Panc1 (cell line): ENCODE data around the gene SLC35A4.

Experiments
- POLR2AphosphoS5 ChIP-seq: IDR thresholded peaks from 2 replicates; pipeline ENCODE4 v1.6.1; 2012; ENCODE audit warnings: mild to moderate bottlenecking, low read depth, low read length, moderate library complexity
- TF ChIP-seq, protein P1 (sequence below): fragments of 450-650 bp; IDR thresholded peaks from 2 replicates; pipeline ENCODE4 v1.5.1; 2017; ENCODE audit warnings: mild to moderate bottlenecking

DNA sequence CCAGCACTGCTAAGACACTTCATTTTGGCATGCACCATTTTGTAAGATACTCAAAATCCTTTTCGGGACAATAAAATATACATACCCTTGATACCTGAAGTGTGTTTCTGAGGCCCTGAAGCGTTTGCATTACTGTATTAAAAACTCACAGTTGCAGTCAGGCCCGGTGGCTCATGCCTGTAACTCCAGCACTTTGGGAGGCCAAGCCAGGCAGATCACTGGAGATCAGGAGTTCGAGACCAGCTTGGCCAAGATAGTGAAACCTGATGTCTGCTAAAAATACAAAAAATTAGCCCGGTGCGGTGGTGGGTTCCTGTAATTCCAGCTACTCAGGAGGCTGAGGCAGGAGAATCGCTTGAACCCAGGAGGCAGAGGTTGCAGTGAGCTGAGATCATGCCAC is 19.6 kb upstream of the SLC35A4 start:
- TF ChIP-seq, protein P1, sequence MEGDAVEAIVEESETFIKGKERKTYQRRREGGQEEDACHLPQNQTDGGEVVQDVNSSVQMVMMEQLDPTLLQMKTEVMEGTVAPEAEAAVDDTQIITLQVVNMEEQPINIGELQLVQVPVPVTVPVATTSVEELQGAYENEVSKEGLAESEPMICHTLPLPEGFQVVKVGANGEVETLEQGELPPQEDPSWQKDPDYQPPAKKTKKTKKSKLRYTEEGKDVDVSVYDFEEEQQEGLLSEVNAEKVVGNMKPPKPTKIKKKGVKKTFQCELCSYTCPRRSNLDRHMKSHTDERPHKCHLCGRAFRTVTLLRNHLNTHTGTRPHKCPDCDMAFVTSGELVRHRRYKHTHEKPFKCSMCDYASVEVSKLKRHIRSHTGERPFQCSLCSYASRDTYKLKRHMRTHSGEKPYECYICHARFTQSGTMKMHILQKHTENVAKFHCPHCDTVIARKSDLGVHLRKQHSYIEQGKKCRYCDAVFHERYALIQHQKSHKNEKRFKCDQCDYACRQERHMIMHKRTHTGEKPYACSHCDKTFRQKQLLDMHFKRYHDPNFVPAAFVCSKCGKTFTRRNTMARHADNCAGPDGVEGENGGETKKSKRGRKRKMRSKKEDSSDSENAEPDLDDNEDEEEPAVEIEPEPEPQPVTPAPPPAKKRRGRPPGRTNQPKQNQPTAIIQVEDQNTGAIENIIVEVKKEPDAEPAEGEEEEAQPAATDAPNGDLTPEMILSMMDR, result no peak
- TF ChIP-seq POLR2AphosphoS5, result no peak
